ENCODE measurements around the gene PIP4K2C.

Gene PIP4K2C

DNA sequence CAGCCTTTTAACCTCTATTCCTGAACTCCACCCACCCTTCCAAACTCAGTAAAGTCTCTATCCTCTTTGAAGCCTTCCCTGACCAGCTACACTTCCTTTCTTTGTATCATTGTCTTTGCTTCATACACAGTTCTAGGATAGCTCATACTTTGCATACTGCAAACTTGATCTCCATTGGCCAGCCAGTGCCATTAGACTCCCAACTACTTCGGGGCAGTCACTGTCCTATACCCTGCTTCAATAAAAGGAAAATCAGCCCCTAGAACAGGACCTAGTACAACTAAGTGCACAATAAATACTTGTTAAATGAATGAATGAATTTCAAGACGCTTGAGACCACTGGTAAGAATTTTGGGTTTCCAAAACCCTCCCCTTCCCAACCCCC lies 521 bp upstream of the PIP4K2C start:
- peaks cover 6% of the 10 kb centered on the region for H3K27me3 ChIP-seq (ENCODE audit: insufficient read depth, poor library complexity, severe bottlenecking)
- no peak for DNase-seq (ENCODE audit: low read depth in 1 of 2, low spot score in 1 of 2)
- H3K4me3 ChIP-seq (replicated peaks; ENCODE audit: insufficient read depth, low read length), result peak overlapping the region; percentile 98
- no peak for TF ChIP-seq POLR2AphosphoS5 (IDR thresholded peaks at IDR 0.05; ENCODE audit: low read depth)
- TF ChIP-seq, protein P1, sequence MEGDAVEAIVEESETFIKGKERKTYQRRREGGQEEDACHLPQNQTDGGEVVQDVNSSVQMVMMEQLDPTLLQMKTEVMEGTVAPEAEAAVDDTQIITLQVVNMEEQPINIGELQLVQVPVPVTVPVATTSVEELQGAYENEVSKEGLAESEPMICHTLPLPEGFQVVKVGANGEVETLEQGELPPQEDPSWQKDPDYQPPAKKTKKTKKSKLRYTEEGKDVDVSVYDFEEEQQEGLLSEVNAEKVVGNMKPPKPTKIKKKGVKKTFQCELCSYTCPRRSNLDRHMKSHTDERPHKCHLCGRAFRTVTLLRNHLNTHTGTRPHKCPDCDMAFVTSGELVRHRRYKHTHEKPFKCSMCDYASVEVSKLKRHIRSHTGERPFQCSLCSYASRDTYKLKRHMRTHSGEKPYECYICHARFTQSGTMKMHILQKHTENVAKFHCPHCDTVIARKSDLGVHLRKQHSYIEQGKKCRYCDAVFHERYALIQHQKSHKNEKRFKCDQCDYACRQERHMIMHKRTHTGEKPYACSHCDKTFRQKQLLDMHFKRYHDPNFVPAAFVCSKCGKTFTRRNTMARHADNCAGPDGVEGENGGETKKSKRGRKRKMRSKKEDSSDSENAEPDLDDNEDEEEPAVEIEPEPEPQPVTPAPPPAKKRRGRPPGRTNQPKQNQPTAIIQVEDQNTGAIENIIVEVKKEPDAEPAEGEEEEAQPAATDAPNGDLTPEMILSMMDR (IDR thresholded peaks at IDR 0.05; ENCODE audit: insufficient read depth, low read length), result no peak
- no peak for TF ChIP-seq SPI1 (IDR thresholded peaks at IDR 0.05; ENCODE audit: borderline replicate concordance, low read depth)
- TF ChIP-seq GABPA (IDR thresholded peaks at IDR 0.05; ENCODE audit: low read depth), result no peak
- TF ChIP-seq, protein P2, sequence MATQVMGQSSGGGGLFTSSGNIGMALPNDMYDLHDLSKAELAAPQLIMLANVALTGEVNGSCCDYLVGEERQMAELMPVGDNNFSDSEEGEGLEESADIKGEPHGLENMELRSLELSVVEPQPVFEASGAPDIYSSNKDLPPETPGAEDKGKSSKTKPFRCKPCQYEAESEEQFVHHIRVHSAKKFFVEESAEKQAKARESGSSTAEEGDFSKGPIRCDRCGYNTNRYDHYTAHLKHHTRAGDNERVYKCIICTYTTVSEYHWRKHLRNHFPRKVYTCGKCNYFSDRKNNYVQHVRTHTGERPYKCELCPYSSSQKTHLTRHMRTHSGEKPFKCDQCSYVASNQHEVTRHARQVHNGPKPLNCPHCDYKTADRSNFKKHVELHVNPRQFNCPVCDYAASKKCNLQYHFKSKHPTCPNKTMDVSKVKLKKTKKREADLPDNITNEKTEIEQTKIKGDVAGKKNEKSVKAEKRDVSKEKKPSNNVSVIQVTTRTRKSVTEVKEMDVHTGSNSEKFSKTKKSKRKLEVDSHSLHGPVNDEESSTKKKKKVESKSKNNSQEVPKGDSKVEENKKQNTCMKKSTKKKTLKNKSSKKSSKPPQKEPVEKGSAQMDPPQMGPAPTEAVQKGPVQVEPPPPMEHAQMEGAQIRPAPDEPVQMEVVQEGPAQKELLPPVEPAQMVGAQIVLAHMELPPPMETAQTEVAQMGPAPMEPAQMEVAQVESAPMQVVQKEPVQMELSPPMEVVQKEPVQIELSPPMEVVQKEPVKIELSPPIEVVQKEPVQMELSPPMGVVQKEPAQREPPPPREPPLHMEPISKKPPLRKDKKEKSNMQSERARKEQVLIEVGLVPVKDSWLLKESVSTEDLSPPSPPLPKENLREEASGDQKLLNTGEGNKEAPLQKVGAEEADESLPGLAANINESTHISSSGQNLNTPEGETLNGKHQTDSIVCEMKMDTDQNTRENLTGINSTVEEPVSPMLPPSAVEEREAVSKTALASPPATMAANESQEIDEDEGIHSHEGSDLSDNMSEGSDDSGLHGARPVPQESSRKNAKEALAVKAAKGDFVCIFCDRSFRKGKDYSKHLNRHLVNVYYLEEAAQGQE (IDR thresholded peaks at IDR 0.05; ENCODE audit: insufficient replicate concordance, low read depth), result no peak
- 0 out of 2 replicates have a peak overlapping the region, but pooled peaks have one; percentile 46 for H3K27ac ChIP-seq (replicated peaks)

DNA sequence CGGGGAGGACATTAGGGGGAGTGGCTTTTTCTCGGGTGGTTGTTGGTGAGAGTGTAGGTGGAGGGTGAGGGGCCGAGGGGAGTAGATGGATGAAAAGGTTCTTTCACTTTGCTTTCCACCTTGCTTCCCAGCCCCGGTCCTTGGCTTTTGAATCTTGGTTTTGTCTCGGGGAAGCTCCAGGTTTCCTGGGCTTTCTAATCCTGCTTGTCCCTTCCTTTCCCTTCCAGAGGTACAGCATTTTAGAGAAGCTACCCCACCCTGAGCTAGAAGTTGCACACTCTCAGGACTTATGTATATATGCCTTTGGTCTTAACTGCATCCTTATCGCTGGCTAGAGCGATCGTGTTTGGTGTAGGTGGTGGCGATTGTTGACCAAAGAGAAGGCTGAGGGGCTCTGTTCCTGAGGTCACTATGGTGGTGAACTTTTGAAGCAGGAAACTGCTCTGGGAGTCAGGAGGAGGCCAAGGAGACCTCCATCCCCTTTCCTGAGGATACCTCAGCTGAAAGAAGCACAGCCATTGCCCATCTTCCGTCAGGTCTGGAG lies 862 bp downstream of the PIP4K2C start:
- H3K27ac ChIP-seq (replicated peaks), result no peak overlapping the region
- TF ChIP-seq, protein P2 (IDR thresholded peaks at IDR 0.05; ENCODE audit: insufficient replicate concordance, low read depth), result no peak
- TF ChIP-seq POLR2AphosphoS5 (IDR thresholded peaks at IDR 0.05; ENCODE audit: low read depth) (no peak), GABPA (IDR thresholded peaks at IDR 0.05; ENCODE audit: low read depth) (no peak), SPI1 (IDR thresholded peaks at IDR 0.05; ENCODE audit: borderline replicate concordance, low read depth) (no peak)
- TF ChIP-seq, protein P1 (IDR thresholded peaks at IDR 0.05; ENCODE audit: insufficient read depth, low read length), result no peak
- H3K4me3 ChIP-seq (replicated peaks; ENCODE audit: insufficient read depth, low read length), result peak overlapping the region; percentile 98
- no peaks in the 10 kb centered on the region for H3K27me3 ChIP-seq (ENCODE audit: insufficient read depth, poor library complexity, severe bottlenecking)
- peak in 1 of 2 experiments; percentile 4 for DNase-seq (ENCODE audit: low read depth in 1 of 2, low spot score in 1 of 2)

DNA sequence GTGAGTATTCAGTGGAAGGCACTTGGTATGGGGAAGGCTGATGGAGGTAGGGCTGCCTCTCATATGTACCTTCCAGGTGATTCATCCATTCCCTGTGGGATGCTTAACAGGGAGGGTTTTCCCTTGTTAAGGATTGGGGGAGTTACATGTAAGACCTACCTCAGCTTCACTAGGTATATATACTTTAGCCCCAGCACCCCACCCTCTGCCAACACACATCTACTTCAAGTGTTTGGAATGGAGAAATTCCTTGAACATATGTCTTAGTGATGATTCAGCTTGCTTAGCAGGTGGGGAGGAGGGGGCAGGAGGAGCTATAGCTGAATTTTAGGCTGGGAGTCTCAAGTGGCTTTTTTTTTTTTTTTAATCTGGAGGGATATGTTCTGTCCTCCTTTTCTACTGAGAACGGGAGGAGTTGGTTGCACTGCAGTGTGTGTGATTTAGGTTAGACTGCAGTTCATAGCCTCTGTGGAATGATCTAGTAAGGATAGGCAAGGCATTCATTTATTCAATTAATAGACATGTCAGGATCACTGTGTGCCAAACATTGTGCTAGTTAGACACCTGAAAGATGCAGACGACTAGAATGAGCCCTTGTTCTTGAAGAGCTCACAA lies 1.7 kb downstream of the PIP4K2C start:
- TF ChIP-seq GABPA (IDR thresholded peaks at IDR 0.05; ENCODE audit: low read depth), result no peak
- TF ChIP-seq, protein P2 (IDR thresholded peaks at IDR 0.05; ENCODE audit: insufficient replicate concordance, low read depth), result no peak
- no peak for TF ChIP-seq POLR2AphosphoS5 (IDR thresholded peaks at IDR 0.05; ENCODE audit: low read depth)
- TF ChIP-seq, protein P1 (IDR thresholded peaks at IDR 0.05; ENCODE audit: insufficient read depth, low read length), result no peak
- TF ChIP-seq SPI1 (IDR thresholded peaks at IDR 0.05; ENCODE audit: borderline replicate concordance, low read depth), result no peak
- no peak overlapping the region for H3K4me3 ChIP-seq (replicated peaks; ENCODE audit: insufficient read depth, low read length)
- H3K27ac ChIP-seq (replicated peaks), result no peak overlapping the region
- DNase-seq (ENCODE audit: low read depth in 1 of 2, low spot score in 1 of 2), result no peak
- no peaks in the 10 kb centered on the region for H3K27me3 ChIP-seq (ENCODE audit: insufficient read depth, poor library complexity, severe bottlenecking)
